MCF 10A (cell line): ENCODE data around the gene DUSP7. TPM values are rescaled to one million over a fixed set of nuclear protein-coding genes. Genes with fewer than 3 reads are reported as not detected.
A peak's percentile ranks its signal among the peaks of the same experiment; 100 is the strongest.

Experiments
- BruUV-seq: library from RNA; stranded (reverse); fragments of 400-500 nt; replicated peaks from 2 replicates; lab custom pipeline; 2021; lab: Mats Ljungman, UMichigan
- CTCF ChIA-PET: fragments of 300-600 bp; sonication (Branson Sonifier 250); formaldehyde crosslinking; extraction: SDS; loops from one replicate; lab custom pipeline; 2021; ENCODE audit warnings: antibody characterized with exemption, inconsistent platforms; lab: Yijun Ruan, JAX
- POLR2A ChIA-PET: fragments of 300-600, 350-650 bp; sonication (Branson Sonifier 250); formaldehyde crosslinking; extraction: SDS; loops from one replicate; lab custom pipeline; 2020; ENCODE audit warnings: antibody characterized with exemption, inconsistent platforms; lab: Yijun Ruan, JAX
- DNase-seq: peaks from one replicate; pipeline ENCODE4 v3.0.0-alpha.2; 2018; ENCODE audit not compliant: unreplicated experiment
- H3K27ac Mint-ChIP-seq: one replicate; pipeline ENCODE4 v1.8.0; 2022; ENCODE audit warnings: mild to moderate bottlenecking, low read depth, mixed read lengths; ENCODE audit not compliant: unreplicated experiment
- H3K27me3 Mint-ChIP-seq: one replicate; pipeline ENCODE4 v1.8.0; 2022; ENCODE audit warnings: mixed read lengths; ENCODE audit not compliant: insufficient read depth, unreplicated experiment
- H3K36me3 Mint-ChIP-seq: one replicate; pipeline ENCODE4 v1.8.0; 2022; ENCODE audit warnings: mild to moderate bottlenecking, moderate library complexity, mixed read lengths; ENCODE audit not compliant: insufficient read depth, unreplicated experiment
- H3K4me1 Mint-ChIP-seq: one replicate; pipeline ENCODE4 v1.8.0; 2022; ENCODE audit warnings: mixed read lengths; ENCODE audit not compliant: insufficient read depth, unreplicated experiment
- H3K4me3 Mint-ChIP-seq: one replicate; pipeline ENCODE4 v1.8.0; 2022; ENCODE audit warnings: mild to moderate bottlenecking, moderate library complexity, mixed read lengths; ENCODE audit not compliant: unreplicated experiment
- H3K9me3 Mint-ChIP-seq: one replicate; pipeline ENCODE4 v1.8.0; 2022; ENCODE audit warnings: mixed read lengths; ENCODE audit not compliant: unreplicated experiment
- intact Hi-C: fragments of 100-400 bp; cut with micrococcal nuclease; formaldehyde crosslinking; loops from 2 replicates; pipeline ENCODE4 v1.14.1; 2022
- total RNA-seq: library from RNA; stranded (reverse); gene quantifications from 2 replicates; pipeline ENCODE4 v1.2.3, GENCODE V29; 2022
- TF ChIP-seq, protein P1 (sequence below): fragments of 200-600 bp; IDR thresholded peaks from one replicate; pipeline ENCODE4 v1.8.0; 2022; ENCODE audit warnings: antibody characterized with exemption, mild to moderate bottlenecking; ENCODE audit not compliant: unreplicated experiment

DUSP7 gene
- total RNA-seq, 1 experiment from 2014 or later, result 69.1 TPM

DNA sequence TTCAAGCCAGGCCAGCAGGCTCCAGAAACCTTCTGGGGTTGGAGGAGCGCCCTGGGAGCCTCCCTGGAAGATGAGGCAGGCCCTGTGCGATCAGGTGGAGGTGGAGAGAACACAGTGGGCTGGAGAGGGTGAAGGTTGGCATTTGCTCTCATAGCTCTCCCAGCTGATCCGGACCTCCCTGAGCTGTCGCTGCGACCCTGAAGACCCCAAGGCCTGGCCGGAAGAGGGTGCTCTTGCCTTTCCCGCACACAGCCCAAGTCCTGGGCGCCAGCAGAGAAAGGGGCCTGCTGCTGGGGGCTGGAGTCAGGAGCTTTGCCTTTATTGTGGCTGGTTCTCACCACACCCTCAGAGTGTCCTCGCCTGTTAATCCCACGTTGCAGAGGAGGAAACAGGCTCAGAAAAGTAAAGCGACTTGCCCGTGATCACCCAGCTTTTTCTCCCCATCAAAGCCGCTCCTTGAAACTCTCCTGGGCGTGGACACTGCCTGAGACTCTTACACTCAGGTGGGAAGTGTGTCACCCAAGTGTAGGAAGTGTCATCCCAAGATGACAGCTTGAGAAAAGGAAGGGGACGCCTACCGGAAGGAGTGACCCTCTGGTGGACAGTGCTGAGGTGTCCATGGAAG lies 52.1 kb downstream of the DUSP7 start:
- Mint-ChIP-seq H3K27me3 (no peaks in the 10 kb centered on the region), H3K9me3 (no peaks in the 10 kb centered on the region), H3K4me3 (no peak overlapping the region), H3K36me3 (no peaks in the 10 kb centered on the region), H3K27ac (no peak overlapping the region), H3K4me1 (no peaks in the 10 kb centered on the region)
- TF ChIP-seq, protein P1, sequence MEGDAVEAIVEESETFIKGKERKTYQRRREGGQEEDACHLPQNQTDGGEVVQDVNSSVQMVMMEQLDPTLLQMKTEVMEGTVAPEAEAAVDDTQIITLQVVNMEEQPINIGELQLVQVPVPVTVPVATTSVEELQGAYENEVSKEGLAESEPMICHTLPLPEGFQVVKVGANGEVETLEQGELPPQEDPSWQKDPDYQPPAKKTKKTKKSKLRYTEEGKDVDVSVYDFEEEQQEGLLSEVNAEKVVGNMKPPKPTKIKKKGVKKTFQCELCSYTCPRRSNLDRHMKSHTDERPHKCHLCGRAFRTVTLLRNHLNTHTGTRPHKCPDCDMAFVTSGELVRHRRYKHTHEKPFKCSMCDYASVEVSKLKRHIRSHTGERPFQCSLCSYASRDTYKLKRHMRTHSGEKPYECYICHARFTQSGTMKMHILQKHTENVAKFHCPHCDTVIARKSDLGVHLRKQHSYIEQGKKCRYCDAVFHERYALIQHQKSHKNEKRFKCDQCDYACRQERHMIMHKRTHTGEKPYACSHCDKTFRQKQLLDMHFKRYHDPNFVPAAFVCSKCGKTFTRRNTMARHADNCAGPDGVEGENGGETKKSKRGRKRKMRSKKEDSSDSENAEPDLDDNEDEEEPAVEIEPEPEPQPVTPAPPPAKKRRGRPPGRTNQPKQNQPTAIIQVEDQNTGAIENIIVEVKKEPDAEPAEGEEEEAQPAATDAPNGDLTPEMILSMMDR, result no peak
- CTCF ChIA-PET, result interaction anchor here (0.5 to 8.6 kb wide), 14 partner anchors 7 to 639 kb away, joined by 3 to 230 read pairs (median 4); partner anchors contain the start of genes DUSP7, PARP3 and RRP9
- BruUV-seq, result no TSS peak
- intact Hi-C loops, result loop anchor here (5.0 to 10.0 kb wide), 2 partner anchors 211 to 333 kb away; no protein-coding TSS in a partner anchor
- no peak for DNase-seq
- POLR2A ChIA-PET, result interaction anchor here (0.6 to 4.9 kb wide), 6 partner anchors 42 to 146 kb away, joined by 3 to 34 read pairs (median 3); no protein-coding TSS in a partner anchor

DNA sequence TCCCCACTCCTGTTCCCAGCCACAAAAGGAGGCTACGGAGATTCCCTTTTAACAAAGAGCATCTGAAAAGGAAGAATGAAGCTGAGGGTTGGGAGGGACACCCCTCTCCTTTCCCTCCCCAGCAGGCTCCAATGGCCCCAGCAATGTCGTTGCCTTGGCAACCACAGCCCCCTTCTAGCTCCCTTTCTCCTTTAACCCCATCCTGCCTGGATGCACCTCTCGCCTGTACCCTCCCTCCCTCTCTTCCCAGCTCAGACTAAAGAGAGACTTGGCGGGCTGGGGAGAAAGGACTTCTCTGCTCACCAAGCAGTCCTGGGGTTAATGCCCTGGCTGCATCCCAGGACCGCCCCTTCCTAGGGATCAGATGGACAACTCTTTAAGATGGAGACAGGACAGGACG lies 53.6 kb downstream of the DUSP7 start:
- ChIA-PET POLR2A (interaction anchor here (4.9 kb wide), 1 partner anchor 51 kb away, joined by 34 read pairs; no protein-coding TSS in a partner anchor), CTCF (interaction anchor here (0.6 to 8.6 kb wide), 24 partner anchors 8 to 335 kb away, joined by 3 to 230 read pairs (median 5); partner anchors contain the start of gene DUSP7)
- Mint-ChIP-seq H3K36me3 (no peaks in the 10 kb centered on the region), H3K4me1 (peaks cover 7% of the 10 kb centered on the region), H3K4me3 (no peak overlapping the region), H3K27ac (no peak overlapping the region), H3K9me3 (no peaks in the 10 kb centered on the region), H3K27me3 (no peaks in the 10 kb centered on the region)
- DNase-seq, result no peak
- no TSS peak for BruUV-seq
- intact Hi-C loops, result loop anchor here (5.0 to 10.0 kb wide), 2 partner anchors 212 to 335 kb away; no protein-coding TSS in a partner anchor
- TF ChIP-seq, protein P1, result no peak

DNA sequence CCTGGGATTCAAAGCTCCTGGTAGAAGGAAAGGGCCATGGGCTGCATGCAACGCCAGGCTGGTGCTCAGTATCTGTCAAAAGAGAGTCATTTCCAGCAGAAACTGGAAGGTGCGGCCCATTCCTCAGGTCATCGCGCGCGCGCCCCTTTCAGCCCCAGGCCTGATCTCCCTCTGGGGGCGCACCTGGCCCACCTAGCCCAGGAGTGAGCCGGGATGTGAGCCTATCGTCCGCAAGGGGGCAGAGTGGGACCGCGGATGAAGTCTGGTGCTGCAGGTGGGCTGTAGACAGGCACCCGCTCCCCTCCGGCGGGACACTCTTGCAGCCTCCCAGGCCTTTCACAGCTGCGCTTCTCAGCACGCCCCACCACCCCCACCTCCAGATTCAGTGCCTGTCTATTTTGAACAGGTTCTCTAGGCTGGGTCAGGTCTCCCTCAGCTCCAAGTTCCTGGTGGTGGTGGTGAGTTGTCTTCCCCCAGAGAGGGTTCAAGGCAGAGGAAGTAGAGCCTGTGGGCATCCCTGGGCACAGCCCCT lies 54.9 kb downstream of the DUSP7 start:
- Mint-ChIP-seq H3K4me1 (peaks cover 8% of the 10 kb centered on the region), H3K27me3 (no peaks in the 10 kb centered on the region), H3K9me3 (no peaks in the 10 kb centered on the region), H3K36me3 (no peaks in the 10 kb centered on the region), H3K27ac (no peak overlapping the region), H3K4me3 (no peak overlapping the region)
- intact Hi-C loops, result loop anchor here (1.0 to 10.0 kb wide), 5 partner anchors 52 to 336 kb away; no protein-coding TSS in a partner anchor
- no TSS peak for BruUV-seq
- TF ChIP-seq, protein P1, result peak; percentile 97
- ChIA-PET CTCF (interaction anchor here (0.6 to 8.6 kb wide), 48 partner anchors 10 to 1751 kb away, joined by 3 to 230 read pairs (median 5); partner anchors contain the start of genes ACY1, DUSP7 and TLR9), POLR2A (interaction anchor here (0.6 to 4.9 kb wide), 4 partner anchors 52 to 338 kb away, joined by 3 to 34 read pairs (median 6); partner anchors contain the start of gene DUSP7)
- DNase-seq, result peak; percentile 77

DNA sequence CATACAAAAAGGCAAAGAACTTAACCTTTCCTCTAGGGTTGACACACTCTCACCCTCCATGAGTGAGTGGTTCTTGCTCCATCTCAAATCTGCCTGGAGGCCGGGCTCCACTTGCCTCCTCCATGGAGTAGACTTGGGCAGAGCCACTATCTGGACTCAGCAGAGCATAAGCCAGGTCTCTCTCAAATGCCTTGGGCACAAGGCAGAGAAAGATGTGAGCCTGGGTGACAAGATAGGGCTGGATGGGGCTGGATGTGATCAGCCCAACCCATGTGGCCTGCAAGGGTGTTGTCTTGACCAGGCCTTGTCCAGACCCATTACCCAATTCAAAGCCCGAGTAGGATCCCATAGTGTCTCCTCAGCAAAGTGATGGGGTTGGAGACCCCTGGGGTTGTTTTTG lies 56.5 kb downstream of the DUSP7 start:
- Mint-ChIP-seq H3K9me3 (no peaks in the 10 kb centered on the region), H3K27me3 (no peaks in the 10 kb centered on the region), H3K27ac (no peak overlapping the region), H3K4me3 (no peak overlapping the region), H3K4me1 (peaks cover 8% of the 10 kb centered on the region), H3K36me3 (peaks cover 13% of the 10 kb centered on the region)
- TF ChIP-seq, protein P1, result no peak
- ChIA-PET CTCF (interaction anchor here (1.2 to 8.6 kb wide), 7 partner anchors 11 to 151 kb away, joined by 3 to 230 read pairs (median 27); partner anchors contain the start of genes DUSP7 and RRP9), POLR2A (interaction anchor here (4.9 kb wide), 1 partner anchor 54 kb away, joined by 34 read pairs; no protein-coding TSS in a partner anchor)
- no peak for DNase-seq
- intact Hi-C loops, result loop anchor here (5.0 to 10.0 kb wide), 2 partner anchors 215 to 337 kb away; no protein-coding TSS in a partner anchor
- no TSS peak for BruUV-seq
